H9 (cell line): ENCODE results near the gene GATA2. TPM values are rescaled to one million over a fixed set of nuclear protein-coding genes. Genes with fewer than 3 reads are reported as not detected.
A peak's percentile ranks its signal among the peaks of the same experiment; 100 is the strongest.

ENCODE experiments used
- DNase-seq: peaks from one replicate; pipeline ENCODE4 v3.0.0-alpha.2; 2017
- H2AFZ ChIP-seq: one replicate; pipeline ENCODE4 v1.6.1; 2013; ENCODE audit warnings: mild to moderate bottlenecking, low read length, control low read depth, moderate library complexity
- H2AK5ac ChIP-seq: 2 replicates; pipeline ENCODE4 v1.6.1; 2013; ENCODE audit warnings: low read length, control low read depth, mixed read lengths; ENCODE audit not compliant: insufficient read length
- H2BK120ac ChIP-seq: one replicate; pipeline ENCODE4 v1.6.1; 2013; ENCODE audit warnings: low read depth, mild to moderate bottlenecking, low read length, control low read depth, inconsistent platforms; ENCODE audit not compliant: poor library complexity, severe bottlenecking
- H2BK12ac ChIP-seq: 2 replicates; pipeline ENCODE4 v1.6.1; 2013; ENCODE audit warnings: low read length, control low read depth, mixed read lengths, low read depth; ENCODE audit not compliant: insufficient read length
- H2BK15ac ChIP-seq: 2 replicates; pipeline ENCODE4 v1.6.1; 2013; ENCODE audit warnings: low read depth, low read length, control low read depth
- H2BK20ac ChIP-seq: one replicate; pipeline ENCODE4 v1.6.1; 2013; ENCODE audit warnings: low read depth, mild to moderate bottlenecking, low read length, control low read depth, inconsistent platforms; ENCODE audit not compliant: poor library complexity, severe bottlenecking
- H2BK5ac ChIP-seq: 2 replicates; pipeline ENCODE4 v1.6.1; 2013; ENCODE audit warnings: low read length, control low read depth, mixed read lengths; ENCODE audit not compliant: insufficient read length
- H3K14ac ChIP-seq: 2 replicates; pipeline ENCODE4 v1.6.1; 2013; ENCODE audit warnings: low read length, control low read depth; ENCODE audit not compliant: insufficient read depth
- H3K18ac ChIP-seq: 2 replicates; pipeline ENCODE4 v1.6.1; 2013; ENCODE audit warnings: low read depth, mild to moderate bottlenecking, mixed read lengths, low read length, control low read depth; ENCODE audit not compliant: insufficient read length
- H3K23ac ChIP-seq: 2 replicates; pipeline ENCODE4 v1.6.1; 2013; ENCODE audit warnings: low read length, control low read depth, mixed read lengths, low read depth; ENCODE audit not compliant: insufficient read length
- H3K23me2 ChIP-seq: 2 replicates; pipeline ENCODE4 v1.6.1; 2013; ENCODE audit warnings: low read depth, mild to moderate bottlenecking, mixed read lengths, low read length, control low read depth; ENCODE audit not compliant: insufficient read length, poor library complexity, severe bottlenecking
- H3K27ac ChIP-seq: 2 replicates; pipeline ENCODE4 v1.5.1; 2013; ENCODE audit warnings: low read length, control low read depth, mixed read lengths, low read depth; ENCODE audit not compliant: insufficient read length
- H3K27me3 ChIP-seq: 2 replicates; pipeline ENCODE4 v1.6.1; 2013; ENCODE audit warnings: low read length, control low read depth, inconsistent platforms; ENCODE audit not compliant: insufficient read depth
- H3K4ac ChIP-seq: 2 replicates; pipeline ENCODE4 v1.6.1; 2013; ENCODE audit warnings: low read depth, mild to moderate bottlenecking, control low read depth, inconsistent platforms, low read length, moderate library complexity
- H3K4me1 ChIP-seq: 2 replicates; pipeline ENCODE4 v1.6.1; 2013; ENCODE audit warnings: low read length, control low read depth, inconsistent platforms; ENCODE audit not compliant: insufficient read depth
- H3K4me2 ChIP-seq: 2 replicates; pipeline ENCODE4 v1.6.1; 2013; ENCODE audit warnings: low read length, control low read depth, mixed read lengths; ENCODE audit not compliant: insufficient read length, insufficient read depth
- H3K56ac ChIP-seq: 2 replicates; pipeline ENCODE4 v1.6.1; 2013; ENCODE audit warnings: low read depth, mild to moderate bottlenecking, mixed read lengths, low read length, control low read depth; ENCODE audit not compliant: insufficient read length
- H3K79me1 ChIP-seq: 2 replicates; pipeline ENCODE4 v1.6.1; 2013; ENCODE audit warnings: low read depth, mild to moderate bottlenecking, moderate library complexity, low read length, control low read depth, inconsistent platforms; ENCODE audit not compliant: insufficient read depth, poor library complexity, severe bottlenecking
- H3K79me2 ChIP-seq: 2 replicates; pipeline ENCODE4 v1.6.1; 2013; ENCODE audit warnings: low read length, control low read depth, inconsistent platforms; ENCODE audit not compliant: insufficient read depth
- H3K9ac ChIP-seq: 2 replicates; pipeline ENCODE4 v1.6.1; 2013; ENCODE audit warnings: low read length, control low read depth, mixed read lengths; ENCODE audit not compliant: insufficient read length; ENCODE audit errors: extremely low read depth
- H3K9me3 ChIP-seq: one replicate; pipeline ENCODE4 v1.6.1; 2013; ENCODE audit warnings: low read depth, low read length, inconsistent platforms; ENCODE audit not compliant: control insufficient read depth
- H3T11ph ChIP-seq: one replicate; pipeline ENCODE4 v1.6.1; 2013; ENCODE audit warnings: mild to moderate bottlenecking, low read length, control low read depth, inconsistent platforms
- H4K20me1 ChIP-seq: one replicate; pipeline ENCODE4 v1.6.1; 2013; ENCODE audit not compliant: control insufficient read depth, insufficient read length, insufficient read depth
- H4K5ac ChIP-seq: 2 replicates; pipeline ENCODE4 v1.6.1; 2013; ENCODE audit warnings: low read depth, mild to moderate bottlenecking, mixed read lengths, low read length, control low read depth; ENCODE audit not compliant: insufficient read length
- H4K8ac ChIP-seq: replicated peaks from 2 replicates; pipeline ENCODE4 v1.6.1; 2013; ENCODE audit warnings: low read length, control low read depth, mixed read lengths, low read depth; ENCODE audit not compliant: insufficient read length
- H4K91ac ChIP-seq: 2 replicates; pipeline ENCODE4 v1.6.1; 2013; ENCODE audit warnings: low read depth, mild to moderate bottlenecking, moderate library complexity, mixed read lengths, low read length, control low read depth; ENCODE audit not compliant: insufficient read length
- H3K27ac Mint-ChIP-seq, 3 experiments: 2 replicates in 2 of 3; 3 replicates in 1 of 3; pipeline ENCODE4 v1.8.0; 2020 to 2021; ENCODE audit warnings: mixed read lengths in 3 of 3, mild to moderate bottlenecking in 1 of 3, moderate library complexity in 1 of 3
- H3K27me3 Mint-ChIP-seq: 2 replicates; pipeline ENCODE4 v1.8.0; 2021; ENCODE audit warnings: low read depth, mild to moderate bottlenecking, moderate library complexity, mixed read lengths
- H3K36me3 Mint-ChIP-seq, 3 experiments: 2 replicates in 2 of 3; 3 replicates in 1 of 3; pipeline ENCODE4 v1.8.0; 2020 to 2021; ENCODE audit warnings: low read depth in 3 of 3, mixed read lengths in 3 of 3; ENCODE audit not compliant: insufficient read depth in 1 of 3
- H3K4me1 Mint-ChIP-seq, 2 experiments: 2 replicates each; pipeline ENCODE4 v1.8.0; 2020; ENCODE audit warnings: mixed read lengths in 2 of 2
- H3K4me3 Mint-ChIP-seq, 2 experiments: 2 replicates in 1 of 2; 3 replicates in 1 of 2; pipeline ENCODE4 v1.8.0; 2020 to 2021; ENCODE audit warnings: mild to moderate bottlenecking in 2 of 2, mixed read lengths in 2 of 2, moderate library complexity in 1 of 2
- H3K9me3 Mint-ChIP-seq, 2 experiments: 2 replicates in 1 of 2; 3 replicates in 1 of 2; pipeline ENCODE4 v1.8.0; 2020; ENCODE audit warnings: mild to moderate bottlenecking in 2 of 2, mixed read lengths in 2 of 2, moderate library complexity in 1 of 2
- WGBS: extraction: QIAGEN DNeasy Blood & Tissue Kit; methylation state at CpG from one replicate; pipeline ENCODE4 v1.1.7; 2013; ENCODE audit warnings: missing lambda C conversion rate, low lambda C conversion rate, mixed read lengths; ENCODE audit not compliant: insufficient read length; ENCODE audit errors: extremely low coverage; 5-methylcytosine and 5-hydroxymethylcytosine counted together
- total RNA-seq: library from RNA; stranded (reverse); gene quantifications from 2 replicates; pipeline ENCODE4 v1.2.1, GENCODE V29; 2021
- TF ChIP-seq, protein P1 (sequence below): fragments of 200-600 bp; sonication (generic); conservative IDR thresholded peaks from 3 replicates; pipeline ENCODE4 v1.8.0; 2021; ENCODE audit warnings: antibody characterized with exemption, mild to moderate bottlenecking

GATA2 gene
- total RNA-seq, 1 experiment from 2014 or later, result 1.9 TPM

DNA sequence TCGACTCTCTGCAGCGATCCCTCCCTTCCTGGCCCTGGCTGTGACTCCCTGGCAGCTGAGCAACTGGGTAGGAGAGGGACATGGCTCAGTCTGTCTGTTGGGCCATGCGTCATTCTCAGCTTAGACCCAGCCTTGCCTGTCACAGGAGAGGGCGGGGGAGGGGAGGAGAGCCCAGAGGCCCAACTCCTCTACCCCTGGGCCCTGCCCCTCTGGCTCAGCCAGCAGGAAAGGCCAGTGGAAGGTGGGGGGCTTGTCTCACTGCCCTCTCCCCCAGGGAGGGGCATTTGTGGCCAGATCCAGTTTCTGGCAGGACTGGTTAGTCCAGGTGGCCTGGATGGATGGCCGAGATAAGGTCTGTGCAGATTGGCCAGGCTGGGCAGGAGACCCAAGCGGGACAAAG is 57.9 kb downstream of the GATA2 start:
- TF ChIP-seq, protein P1, sequence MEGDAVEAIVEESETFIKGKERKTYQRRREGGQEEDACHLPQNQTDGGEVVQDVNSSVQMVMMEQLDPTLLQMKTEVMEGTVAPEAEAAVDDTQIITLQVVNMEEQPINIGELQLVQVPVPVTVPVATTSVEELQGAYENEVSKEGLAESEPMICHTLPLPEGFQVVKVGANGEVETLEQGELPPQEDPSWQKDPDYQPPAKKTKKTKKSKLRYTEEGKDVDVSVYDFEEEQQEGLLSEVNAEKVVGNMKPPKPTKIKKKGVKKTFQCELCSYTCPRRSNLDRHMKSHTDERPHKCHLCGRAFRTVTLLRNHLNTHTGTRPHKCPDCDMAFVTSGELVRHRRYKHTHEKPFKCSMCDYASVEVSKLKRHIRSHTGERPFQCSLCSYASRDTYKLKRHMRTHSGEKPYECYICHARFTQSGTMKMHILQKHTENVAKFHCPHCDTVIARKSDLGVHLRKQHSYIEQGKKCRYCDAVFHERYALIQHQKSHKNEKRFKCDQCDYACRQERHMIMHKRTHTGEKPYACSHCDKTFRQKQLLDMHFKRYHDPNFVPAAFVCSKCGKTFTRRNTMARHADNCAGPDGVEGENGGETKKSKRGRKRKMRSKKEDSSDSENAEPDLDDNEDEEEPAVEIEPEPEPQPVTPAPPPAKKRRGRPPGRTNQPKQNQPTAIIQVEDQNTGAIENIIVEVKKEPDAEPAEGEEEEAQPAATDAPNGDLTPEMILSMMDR, result no peak
- Mint-ChIP-seq H3K36me3 (no peaks in the 10 kb centered on the region; a peak in 2 of 7 replicates), H3K27me3 (peaks cover 76% of the 10 kb centered on the region), H3K27ac (no peak overlapping the region), H3K4me1 (peaks cover 52 to 60% of the 10 kb centered on the region in 2 experiments), H3K4me3 (no peak overlapping the region), H3K9me3 (no peaks in the 10 kb centered on the region; a peak in 1 of 5 replicates)
- no peak overlapping the region for H3K9ac ChIP-seq
- H3K56ac ChIP-seq, result no peak overlapping the region
- H2BK15ac ChIP-seq, result no peak overlapping the region
- DNase-seq, result peak; percentile 57
- H3K79me2 ChIP-seq, result no peaks in the 10 kb centered on the region
- H4K20me1 ChIP-seq, result no peaks in the 10 kb centered on the region
- H2BK120ac ChIP-seq, result no peak overlapping the region
- no peak overlapping the region for H3K4me2 ChIP-seq
- H2BK12ac ChIP-seq, result no peak overlapping the region
- H3K27ac ChIP-seq, result no peak overlapping the region
- no peaks in the 10 kb centered on the region for H3K79me1 ChIP-seq
- no peak overlapping the region for H3K4ac ChIP-seq
- peaks cover 7% of the 10 kb centered on the region for H3K23me2 ChIP-seq
- H2BK5ac ChIP-seq, result no peak overlapping the region
- no CpG with 5 or more reads among the region's 6 CpGs for WGBS
- H2AK5ac ChIP-seq, result no peak overlapping the region
- no peak overlapping the region for H2AFZ ChIP-seq
- peaks cover 12% of the 10 kb centered on the region; the same call in 1 of the 2 replicates for H3K27me3 ChIP-seq
- H3T11ph ChIP-seq, result no peak overlapping the region
- H3K23ac ChIP-seq, result no peak overlapping the region
- no peak overlapping the region for H3K14ac ChIP-seq
- H3K18ac ChIP-seq, result no peak overlapping the region
- H4K91ac ChIP-seq, result no peak overlapping the region
- no peak overlapping the region for H4K5ac ChIP-seq
- H2BK20ac ChIP-seq, result no peak overlapping the region
- H3K9me3 ChIP-seq, result no peaks in the 10 kb centered on the region
- H3K4me1 ChIP-seq, result peaks cover 2% of the 10 kb centered on the region; the same call in 1 of the 2 replicates
- H4K8ac ChIP-seq, result no peak overlapping the region
